ENCODE measurements around the gene EIF4G2.

The EIF4G2 gene

GRCh38 chr11:10792385-10793068 is 16.2 kb downstream of the EIF4G2 start (continued):
- no peak for TF ChIP-seq ZNF292 (tag by site-specific recombination; IDR thresholded peaks at IDR 0.05; ENCODE audit: borderline replicate concordance, low read depth)
- no peak for TF ChIP-seq PATZ1 (tag by site-specific recombination; IDR thresholded peaks at IDR 0.05)
- no peak for TF ChIP-seq ZNF18 (tag by site-specific recombination; IDR thresholded peaks at IDR 0.05)
- TF ChIP-seq ZNF777 (tag by site-specific recombination; IDR thresholded peaks at IDR 0.05; ENCODE audit: borderline replicate concordance) = no peak
- 0 out of 2 replicates have a peak, but pooled peaks have one; percentile 25 for TF ChIP-seq ZIC2 (tag by site-specific recombination; IDR thresholded peaks at IDR 0.05)
- TF ChIP-seq ZNF202 (tag by site-specific recombination; IDR thresholded peaks at IDR 0.05; ENCODE audit: borderline replicate concordance) = no peak
- no peak for TF ChIP-seq SP7 (tag by site-specific recombination; IDR thresholded peaks at IDR 0.05)
- no peak for TF ChIP-seq TCF7L2 (IDR thresholded peaks at IDR 0.05; ENCODE audit: borderline replicate concordance, low read depth, low read length)
- no peak for TF ChIP-seq ZNF624 (tag by site-specific recombination; IDR thresholded peaks at IDR 0.05)
- TF ChIP-seq ZBTB44 (tag by site-specific recombination; IDR thresholded peaks at IDR 0.05) = no peak
- no peak for TF ChIP-seq GFI1B (tag by site-specific recombination; IDR thresholded peaks at IDR 0.05)
- TF ChIP-seq ZSCAN5A (tag by site-specific recombination; IDR thresholded peaks at IDR 0.05) = no peak
- no peak for TF ChIP-seq SETDB1 (IDR thresholded peaks at IDR 0.05; ENCODE audit: insufficient read length, low read length)
- no peak for TF ChIP-seq ZNF561 (tag by site-specific recombination; IDR thresholded peaks at IDR 0.05; ENCODE audit: borderline replicate concordance)
- no peak for TF ChIP-seq ZNF19 (tag by site-specific recombination; IDR thresholded peaks at IDR 0.05; ENCODE audit: low read depth)
- no peak for TF ChIP-seq ZNF112 (tag by site-specific recombination; IDR thresholded peaks at IDR 0.05)
- TF ChIP-seq MZF1 (tag by site-specific recombination; IDR thresholded peaks at IDR 0.05; ENCODE audit: borderline replicate concordance) = no peak
- no peak for TF ChIP-seq ZNF324 (tag by site-specific recombination; IDR thresholded peaks at IDR 0.05)
- no peak for TF ChIP-seq WT1 (tag by site-specific recombination; IDR thresholded peaks at IDR 0.05)
- no peak for TF ChIP-seq BCL6B (tag by site-specific recombination; IDR thresholded peaks at IDR 0.05)
- no peak for TF ChIP-seq ZNF585B (tag by site-specific recombination; IDR thresholded peaks at IDR 0.05)
- no peak for TF ChIP-seq ZNF274 (IDR thresholded peaks at IDR 0.05; ENCODE audit: low read length)
- TF ChIP-seq ZNF274 (tag by site-specific recombination; IDR thresholded peaks at IDR 0.05; ENCODE audit: borderline replicate concordance) = no peak
- TF ChIP-seq ZNF654 (tag by site-specific recombination; IDR thresholded peaks at IDR 0.05; ENCODE audit: low read depth) = peak; percentile 77
- no peak for TF ChIP-seq ZNF664 (tag by site-specific recombination; IDR thresholded peaks at IDR 0.05)
- TF ChIP-seq ZNF660 (tag by site-specific recombination; IDR thresholded peaks at IDR 0.05) = peak; percentile 12; the same call in 1 of the 2 replicates
- no peak for TF ChIP-seq BCL11A (tag by site-specific recombination; IDR thresholded peaks at IDR 0.05; ENCODE audit: low read depth)
- no peak for TF ChIP-seq ZNF621 (tag by site-specific recombination; IDR thresholded peaks at IDR 0.05)
- TF ChIP-seq ZNF16 (tag by site-specific recombination; IDR thresholded peaks at IDR 0.05; ENCODE audit: low read depth) = no peak
- TF ChIP-seq GLIS1 (tag by site-specific recombination; IDR thresholded peaks at IDR 0.05) = peak; percentile 56
- no peak for TF ChIP-seq ZNF26 (tag by site-specific recombination; IDR thresholded peaks at IDR 0.05)
- TF ChIP-seq ZNF558 (tag by site-specific recombination; IDR thresholded peaks at IDR 0.05) = no peak

All from HEK293 (cell line).